ENCODE results near the gene FRMD4A.
A peak's percentile ranks its signal among the peaks of the same experiment; 100 is the strongest.

The FRMD4A gene

GRCh38 chr10:14326581-14326980 is 4.1 kb downstream of the FRMD4A start:
- H3K36me3 ChIP-seq (ENCODE audit: control insufficient read depth, insufficient read depth, low read length) = no peaks in the 10 kb centered on the region
- H3K9me3 ChIP-seq (ENCODE audit: control insufficient read depth, low read length) = no peaks in the 10 kb centered on the region
- peaks cover 11% of the 10 kb centered on the region for H3K27me3 ChIP-seq (replicated peaks; ENCODE audit: control insufficient read depth, insufficient read depth, low read length, poor library complexity, severe bottlenecking)
- H3K27ac ChIP-seq (ENCODE audit: insufficient read depth, low read length, poor library complexity, severe bottlenecking) = no peak overlapping the region
- H3K4me1 ChIP-seq (ENCODE audit: control insufficient read depth, insufficient read depth, low read length, poor library complexity, severe bottlenecking) = no peaks in the 10 kb centered on the region
- DNase-seq = no peak
- no peak overlapping the region for H3K4me3 ChIP-seq (ENCODE audit: insufficient read depth, low read depth, low read length, poor library complexity, severe bottlenecking)

GRCh38 chr10:14325325-14325955 is 5.3 kb downstream of the FRMD4A start:
- Histone ChIP-seq H3K4me1 (ENCODE audit: control insufficient read depth, insufficient read depth, low read length, poor library complexity, severe bottlenecking) (no peaks in the 10 kb centered on the region), H3K36me3 (ENCODE audit: control insufficient read depth, insufficient read depth, low read length) (no peaks in the 10 kb centered on the region), H3K27me3 (replicated peaks; ENCODE audit: control insufficient read depth, insufficient read depth, low read length, poor library complexity, severe bottlenecking) (peaks cover 8% of the 10 kb centered on the region), H3K9me3 (ENCODE audit: control insufficient read depth, low read length) (no peaks in the 10 kb centered on the region), H3K4me3 (ENCODE audit: insufficient read depth, low read depth, low read length, poor library complexity, severe bottlenecking) (no peak overlapping the region), H3K27ac (ENCODE audit: insufficient read depth, low read length, poor library complexity, severe bottlenecking) (no peak overlapping the region)
- peak in 1 of 3 donors; percentile 9 for DNase-seq

GRCh38 chr10:14322526-14323188 is 8.1 kb downstream of the FRMD4A start:
- Histone ChIP-seq H3K36me3 (ENCODE audit: control insufficient read depth, insufficient read depth, low read length) (no peaks in the 10 kb centered on the region), H3K4me3 (ENCODE audit: insufficient read depth, low read depth, low read length, poor library complexity, severe bottlenecking) (no peak overlapping the region), H3K4me1 (ENCODE audit: control insufficient read depth, insufficient read depth, low read length, poor library complexity, severe bottlenecking) (no peaks in the 10 kb centered on the region), H3K9me3 (ENCODE audit: control insufficient read depth, low read length) (no peaks in the 10 kb centered on the region), H3K27me3 (replicated peaks; ENCODE audit: control insufficient read depth, insufficient read depth, low read length, poor library complexity, severe bottlenecking) (peaks cover 8% of the 10 kb centered on the region), H3K27ac (ENCODE audit: insufficient read depth, low read length, poor library complexity, severe bottlenecking) (no peak overlapping the region)
- DNase-seq = no peak

GRCh38 chr10:14318007-14318406 is 12.7 kb downstream of the FRMD4A start:
- Histone ChIP-seq H3K4me1 (ENCODE audit: control insufficient read depth, insufficient read depth, low read length, poor library complexity, severe bottlenecking) (no peaks in the 10 kb centered on the region), H3K27me3 (replicated peaks; ENCODE audit: control insufficient read depth, insufficient read depth, low read length, poor library complexity, severe bottlenecking) (no peaks in the 10 kb centered on the region), H3K9me3 (ENCODE audit: control insufficient read depth, low read length) (no peaks in the 10 kb centered on the region), H3K4me3 (ENCODE audit: insufficient read depth, low read depth, low read length, poor library complexity, severe bottlenecking) (no peak overlapping the region), H3K27ac (ENCODE audit: insufficient read depth, low read length, poor library complexity, severe bottlenecking) (no peak overlapping the region), H3K36me3 (ENCODE audit: control insufficient read depth, insufficient read depth, low read length) (no peaks in the 10 kb centered on the region)
- DNase-seq = no peak

GRCh38 chr10:14312014-14312413 is 18.7 kb downstream of the FRMD4A start:
- Histone ChIP-seq H3K36me3 (ENCODE audit: control insufficient read depth, insufficient read depth, low read length) (no peaks in the 10 kb centered on the region), H3K27me3 (replicated peaks; ENCODE audit: control insufficient read depth, insufficient read depth, low read length, poor library complexity, severe bottlenecking) (no peaks in the 10 kb centered on the region)
- DNase-seq = no peak

GRCh38 chr10:14311206-14311957 is 19.3 kb downstream of the FRMD4A start:
- Histone ChIP-seq H3K4me1 (ENCODE audit: control insufficient read depth, insufficient read depth, low read length, poor library complexity, severe bottlenecking) (no peaks in the 10 kb centered on the region), H3K27ac (ENCODE audit: insufficient read depth, low read length, poor library complexity, severe bottlenecking) (no peak overlapping the region), H3K36me3 (ENCODE audit: control insufficient read depth, insufficient read depth, low read length) (no peaks in the 10 kb centered on the region), H3K27me3 (replicated peaks; ENCODE audit: control insufficient read depth, insufficient read depth, low read length, poor library complexity, severe bottlenecking) (no peaks in the 10 kb centered on the region), H3K9me3 (ENCODE audit: control insufficient read depth, low read length) (no peaks in the 10 kb centered on the region), H3K4me3 (ENCODE audit: insufficient read depth, low read depth, low read length, poor library complexity, severe bottlenecking) (no peak overlapping the region)
- DNase-seq = no peak

More at GRCh38 chr10:14312014-14312413, 18.7 kb downstream of the FRMD4A start:
- Histone ChIP-seq H3K4me1 (ENCODE audit: control insufficient read depth, insufficient read depth, low read length, poor library complexity, severe bottlenecking) (no peaks in the 10 kb centered on the region), H3K27ac (ENCODE audit: insufficient read depth, low read length, poor library complexity, severe bottlenecking) (no peak overlapping the region), H3K4me3 (ENCODE audit: insufficient read depth, low read depth, low read length, poor library complexity, severe bottlenecking) (no peak overlapping the region), H3K9me3 (ENCODE audit: control insufficient read depth, low read length) (no peaks in the 10 kb centered on the region)

- H3K27me3 ChIP-seq (replicated peaks; ENCODE audit: control insufficient read depth, insufficient read depth, low read length, poor library complexity, severe bottlenecking) = no peaks in the 10 kb centered on the region
- no peak overlapping the region for H3K4me3 ChIP-seq (ENCODE audit: insufficient read depth, low read depth, low read length, poor library complexity, severe bottlenecking)
- H3K4me1 ChIP-seq (ENCODE audit: control insufficient read depth, insufficient read depth, low read length, poor library complexity, severe bottlenecking) = no peaks in the 10 kb centered on the region
- H3K36me3 ChIP-seq (ENCODE audit: control insufficient read depth, insufficient read depth, low read length) = no peaks in the 10 kb centered on the region
- H3K27ac ChIP-seq (ENCODE audit: insufficient read depth, low read length, poor library complexity, severe bottlenecking) = no peak overlapping the region
- no peak for DNase-seq
- no peaks in the 10 kb centered on the region for H3K9me3 ChIP-seq (ENCODE audit: control insufficient read depth, low read length)
Observed at GRCh38 chr10:14309593-14309992, 21.1 kb downstream of the FRMD4A start.

- Histone ChIP-seq H3K9me3 (ENCODE audit: control insufficient read depth, low read length) (no peaks in the 10 kb centered on the region), H3K36me3 (ENCODE audit: control insufficient read depth, insufficient read depth, low read length) (no peaks in the 10 kb centered on the region), H3K27me3 (replicated peaks; ENCODE audit: control insufficient read depth, insufficient read depth, low read length, poor library complexity, severe bottlenecking) (no peaks in the 10 kb centered on the region), H3K4me1 (ENCODE audit: control insufficient read depth, insufficient read depth, low read length, poor library complexity, severe bottlenecking) (no peaks in the 10 kb centered on the region), H3K27ac (ENCODE audit: insufficient read depth, low read length, poor library complexity, severe bottlenecking) (no peak overlapping the region), H3K4me3 (ENCODE audit: insufficient read depth, low read depth, low read length, poor library complexity, severe bottlenecking) (no peak overlapping the region)
- no peak for DNase-seq
Observed at GRCh38 chr10:14306190-14306589, 24.5 kb downstream of the FRMD4A start.

GRCh38 chr10:14304046-14304445 is 26.7 kb downstream of the FRMD4A start:
- no peaks in the 10 kb centered on the region for H3K9me3 ChIP-seq (ENCODE audit: control insufficient read depth, low read length)
- H3K27me3 ChIP-seq (replicated peaks; ENCODE audit: control insufficient read depth, insufficient read depth, low read length, poor library complexity, severe bottlenecking) = no peaks in the 10 kb centered on the region
- H3K36me3 ChIP-seq (ENCODE audit: control insufficient read depth, insufficient read depth, low read length) = no peaks in the 10 kb centered on the region

GRCh38 chr10:14302035-14302434 is 28.7 kb downstream of the FRMD4A start:
- no peak overlapping the region for H3K27ac ChIP-seq (ENCODE audit: insufficient read depth, low read length, poor library complexity, severe bottlenecking)

More at GRCh38 chr10:14304046-14304445, 26.7 kb downstream of the FRMD4A start:
- no peak overlapping the region for H3K4me3 ChIP-seq (ENCODE audit: insufficient read depth, low read depth, low read length, poor library complexity, severe bottlenecking)
- H3K4me1 ChIP-seq (ENCODE audit: control insufficient read depth, insufficient read depth, low read length, poor library complexity, severe bottlenecking) = no peaks in the 10 kb centered on the region
- DNase-seq = no peak
- H3K27ac ChIP-seq (ENCODE audit: insufficient read depth, low read length, poor library complexity, severe bottlenecking) = no peak overlapping the region

More at GRCh38 chr10:14302035-14302434, 28.7 kb downstream of the FRMD4A start:
- Histone ChIP-seq H3K4me1 (ENCODE audit: control insufficient read depth, insufficient read depth, low read length, poor library complexity, severe bottlenecking) (no peaks in the 10 kb centered on the region), H3K27me3 (replicated peaks; ENCODE audit: control insufficient read depth, insufficient read depth, low read length, poor library complexity, severe bottlenecking) (no peaks in the 10 kb centered on the region), H3K36me3 (ENCODE audit: control insufficient read depth, insufficient read depth, low read length) (no peaks in the 10 kb centered on the region), H3K4me3 (ENCODE audit: insufficient read depth, low read depth, low read length, poor library complexity, severe bottlenecking) (no peak overlapping the region), H3K9me3 (ENCODE audit: control insufficient read depth, low read length) (no peaks in the 10 kb centered on the region)
- DNase-seq = no peak

All from effector memory CD4-positive, alpha-beta T cell (primary cell).